NT2/D1 (cell line): ENCODE data around the gene HECTD3.

Experiments used
- DNase-seq: peaks from one replicate; pipeline ENCODE4 v3.0.0-alpha.2; 2011; ENCODE audit warnings: low read depth, low spot score
- H3K27me3 ChIP-seq: 2 replicates; pipeline ENCODE4 v1.6.0; 2011; ENCODE audit warnings: mild to moderate bottlenecking; ENCODE audit not compliant: insufficient read length, insufficient read depth
- H3K36me3 ChIP-seq: 2 replicates; pipeline ENCODE4 v1.6.1; 2011; ENCODE audit warnings: mild to moderate bottlenecking, low read length, mixed read lengths; ENCODE audit not compliant: insufficient read depth, insufficient read length
- H3K4me1 ChIP-seq: 2 replicates; pipeline ENCODE4 v1.5.1; 2011; ENCODE audit not compliant: insufficient read depth, insufficient read length
- H3K4me3 ChIP-seq: 2 replicates; pipeline ENCODE4 v1.5.1; 2011; ENCODE audit warnings: low read depth; ENCODE audit not compliant: insufficient read length
- H3K9ac ChIP-seq: 2 replicates; pipeline ENCODE4 v1.6.0; 2011; ENCODE audit warnings: low read depth; ENCODE audit not compliant: insufficient read length
- H3K9me3 ChIP-seq: 2 replicates; pipeline ENCODE4 v1.5.1; 2011; ENCODE audit warnings: mild to moderate bottlenecking, low read length; ENCODE audit not compliant: insufficient read depth
- SUZ12 ChIP-seq: IDR thresholded peaks from 2 replicates; pipeline ENCODE4 v1.6.1; 2011; ENCODE audit not compliant: insufficient read length, insufficient read depth; ENCODE audit errors: extremely low read depth
- YY1 ChIP-seq: IDR thresholded peaks from 2 replicates; pipeline ENCODE4 v1.6.1; 2011; ENCODE audit not compliant: insufficient read length, insufficient read depth
- ZNF274 ChIP-seq: IDR thresholded peaks from 2 replicates; pipeline ENCODE4 v1.6.1; 2011; ENCODE audit warnings: mild to moderate bottlenecking, low read depth, low read length

The HECTD3 gene

GRCh38 chr1:45040297-45040696 lies 29.2 kb upstream of the HECTD3 start:
- H3K4me3 ChIP-seq = no peak overlapping the region

DNA sequence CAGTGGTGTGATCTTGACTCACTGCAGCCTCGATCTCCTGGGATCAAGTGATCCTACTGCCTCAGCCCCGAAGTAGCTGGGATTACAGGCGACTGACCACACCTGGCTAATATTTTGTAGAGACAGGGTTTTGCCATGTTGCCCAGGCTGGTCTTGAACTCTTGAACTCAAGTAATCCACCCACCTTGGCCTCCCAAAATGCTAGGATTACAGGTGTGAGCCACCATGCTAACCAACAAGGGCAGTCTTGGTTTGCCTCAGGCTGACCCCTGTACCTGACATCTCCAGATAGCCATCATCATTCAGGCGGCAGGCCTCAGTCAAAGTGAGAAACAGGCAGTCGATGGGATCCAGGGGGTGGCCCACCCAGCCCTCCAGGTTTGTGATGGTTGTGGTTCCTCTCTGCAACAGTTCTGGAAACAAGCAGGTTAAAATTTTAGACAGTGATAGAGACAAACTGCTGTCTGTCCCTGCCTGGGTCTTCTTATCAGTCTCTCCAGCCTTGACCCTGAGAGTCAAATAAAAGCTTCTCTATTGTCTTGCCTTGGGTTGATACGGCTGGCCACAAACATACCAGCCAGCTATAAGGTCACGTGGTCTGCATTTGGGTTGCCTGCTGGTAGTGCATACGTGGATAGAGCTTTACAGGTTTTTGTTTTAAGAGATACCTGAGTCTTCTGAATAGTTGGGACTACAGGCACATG lies 27.7 kb upstream of the HECTD3 start:
- H3K27me3 ChIP-seq = no peaks in the 10 kb centered on the region
- no peaks in the 10 kb centered on the region for H3K36me3 ChIP-seq
- H3K4me3 ChIP-seq = no peak overlapping the region
- H3K9ac ChIP-seq = no peak overlapping the region
- no peaks in the 10 kb centered on the region for H3K4me1 ChIP-seq
- TF ChIP-seq SUZ12 (no peak), YY1 (no peak), ZNF274 (no peak)
- no peak for DNase-seq
- no peaks in the 10 kb centered on the region for H3K9me3 ChIP-seq

More at GRCh38 chr1:45040297-45040696, 29.2 kb upstream of the HECTD3 start:
- Histone ChIP-seq H3K9me3 (no peaks in the 10 kb centered on the region), H3K27me3 (no peaks in the 10 kb centered on the region), H3K4me1 (no peaks in the 10 kb centered on the region), H3K36me3 (no peaks in the 10 kb centered on the region), H3K9ac (no peak overlapping the region)
- no peak for TF ChIP-seq SUZ12
- TF ChIP-seq YY1 = no peak
- TF ChIP-seq ZNF274 = no peak
- no peak for DNase-seq

DNA sequence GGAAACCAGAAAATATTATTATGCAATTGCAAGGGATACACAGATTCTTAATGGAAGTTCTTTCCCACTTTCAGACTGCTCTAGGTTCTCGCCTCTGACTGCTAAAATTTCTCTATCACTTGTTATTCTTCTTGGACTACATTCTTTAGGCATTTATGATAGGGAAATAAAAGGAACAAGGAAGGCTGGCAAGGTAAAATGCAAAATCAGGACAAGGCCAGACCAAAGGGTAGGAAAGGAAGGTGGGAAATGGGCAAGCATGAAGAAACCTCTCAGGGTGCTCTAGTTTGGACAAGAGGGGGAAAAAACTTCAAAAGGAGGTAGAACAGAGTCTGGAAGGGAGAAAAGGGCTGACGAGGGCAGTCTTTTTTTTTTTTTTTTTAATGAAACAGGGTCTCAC lies 27.1 kb upstream of the HECTD3 start:
- Histone ChIP-seq H3K4me1 (no peaks in the 10 kb centered on the region), H3K9ac (no peak overlapping the region), H3K27me3 (no peaks in the 10 kb centered on the region), H3K4me3 (no peak overlapping the region), H3K36me3 (no peaks in the 10 kb centered on the region), H3K9me3 (no peaks in the 10 kb centered on the region)
- TF ChIP-seq YY1 = no peak
- no peak for DNase-seq

DNA sequence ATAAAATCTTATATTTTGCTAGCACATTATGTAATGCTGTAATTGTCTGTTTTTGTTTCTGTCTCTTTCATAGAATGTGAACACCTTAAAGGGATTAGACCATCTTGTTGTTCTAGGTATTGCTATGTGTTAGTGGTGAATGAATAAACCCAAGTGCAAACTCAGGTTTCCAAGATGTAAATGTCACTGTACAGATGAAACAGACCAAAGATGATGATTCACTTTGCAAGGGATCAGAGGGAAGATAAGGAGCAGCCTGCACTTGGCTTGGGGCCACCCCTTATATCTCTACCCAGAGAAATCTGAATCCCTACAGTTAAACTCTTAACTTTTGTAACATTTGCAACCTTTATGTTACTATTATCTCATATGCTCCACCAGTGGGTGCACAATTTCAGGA lies 26.3 kb upstream of the HECTD3 start:
- TF ChIP-seq ZNF274 (no peak), YY1 (no peak), SUZ12 (no peak)
- H3K27me3 ChIP-seq = no peaks in the 10 kb centered on the region
- DNase-seq = no peak
- no peaks in the 10 kb centered on the region for H3K36me3 ChIP-seq
- no peak overlapping the region for H3K4me3 ChIP-seq
- no peaks in the 10 kb centered on the region for H3K9me3 ChIP-seq
- H3K9ac ChIP-seq = no peak overlapping the region
- H3K4me1 ChIP-seq = no peaks in the 10 kb centered on the region

- no peaks in the 10 kb centered on the region for H3K27me3 ChIP-seq
- DNase-seq = no peak
- no peak overlapping the region for H3K4me3 ChIP-seq
- no peak overlapping the region for H3K9ac ChIP-seq
- no peak for TF ChIP-seq SUZ12
- H3K9me3 ChIP-seq = no peaks in the 10 kb centered on the region
- H3K4me1 ChIP-seq = no peaks in the 10 kb centered on the region
- no peaks in the 10 kb centered on the region for H3K36me3 ChIP-seq
Observed at GRCh38 chr1:45035631-45036301, 24.6 kb upstream of the HECTD3 start.

GRCh38 chr1:45033356-45033755 lies 22.2 kb upstream of the HECTD3 start:
- no peaks in the 10 kb centered on the region for H3K4me1 ChIP-seq

GRCh38 chr1:45032837-45033236 lies 21.7 kb upstream of the HECTD3 start:
- no peak overlapping the region for H3K9ac ChIP-seq
- no peaks in the 10 kb centered on the region for H3K36me3 ChIP-seq
- no peak for DNase-seq
- no peak for TF ChIP-seq ZNF274
- no peaks in the 10 kb centered on the region for H3K9me3 ChIP-seq
- no peaks in the 10 kb centered on the region for H3K27me3 ChIP-seq
- H3K4me3 ChIP-seq = no peak overlapping the region
- H3K4me1 ChIP-seq = no peaks in the 10 kb centered on the region

More at GRCh38 chr1:45033356-45033755, 22.2 kb upstream of the HECTD3 start:
- Histone ChIP-seq H3K27me3 (no peaks in the 10 kb centered on the region), H3K9ac (no peak overlapping the region), H3K4me3 (no peak overlapping the region), H3K9me3 (no peaks in the 10 kb centered on the region), H3K36me3 (no peaks in the 10 kb centered on the region)
- TF ChIP-seq YY1 (no peak), SUZ12 (no peak), ZNF274 (no peak)
- no peak for DNase-seq
